ENCODE data around the gene CCDC197. TPM values are rescaled to one million over a fixed set of nuclear protein-coding genes. Genes with fewer than 3 reads are reported as not detected.
A peak's percentile ranks its signal among the peaks of the same experiment; 100 is the strongest.

The CCDC197 gene
- total RNA-seq, result not detected
- polyA plus RNA-seq, result not detected

GRCh38 chr14:93997082-93997481, at the start of gene CCDC197:
CCDC197 (plus strand) TSS chr14:93997301; CDS start chr14:93998132, 831 bp downstream.
- H3K4me3 Mint-ChIP-seq, result no peak within 1 kb of the TSS
- no peak within 1 kb of the TSS for H3K27ac Mint-ChIP-seq
- no peaks in the 10 kb centered on the region for H3K36me3 Mint-ChIP-seq
- Histone ChIP-seq H3K27me3 (ENCODE audit: control insufficient read depth, insufficient read depth, low read length) (no peaks in the 10 kb centered on the region), H3K4me3 (ENCODE audit: low read depth, low read length) (no peak within 1 kb of the TSS), H3K27ac (ENCODE audit: insufficient read depth, low read length, poor library complexity, severe bottlenecking) (no peak within 1 kb of the TSS), H3K9me3 (ENCODE audit: control insufficient read depth in 2 of 2, low read length in 2 of 2) (no peaks in the 10 kb centered on the region), H3K4me1 (ENCODE audit: control insufficient read depth, insufficient read depth, low read length, poor library complexity, severe bottlenecking) (peaks cover 8% of the 10 kb centered on the region), H3K36me3 (ENCODE audit: control insufficient read depth, insufficient read depth, low read length) (no peaks in the 10 kb centered on the region)
- H3K27me3 Mint-ChIP-seq, result peaks cover 6% of the 10 kb centered on the region
- peak in 1 of 3 donors; percentile 13 for DNase-seq
- no peak for ATAC-seq (ENCODE audit: low read depth in 2 of 2)
- H3K9me3 Mint-ChIP-seq, result no peaks in the 10 kb centered on the region
- H3K4me1 Mint-ChIP-seq, result peaks cover 0 to 10% (median 5%) of the 10 kb centered on the region in 4 donors

GRCh38 chr14:93949511-93950075, 47.5 kb upstream of the CCDC197 start:
- DNase-seq, result no peak
- Mint-ChIP-seq H3K9me3 (no peaks in the 10 kb centered on the region), H3K27ac (no peak overlapping the region), H3K36me3 (no peaks in the 10 kb centered on the region), H3K4me3 (no peak overlapping the region), H3K4me1 (peaks cover 0 to 25% (median 13%) of the 10 kb centered on the region in 4 donors), H3K27me3 (no peaks in the 10 kb centered on the region)
- no peaks in the 10 kb centered on the region for H3K27me3 ChIP-seq (ENCODE audit: control insufficient read depth, insufficient read depth, low read length)
- H3K4me3 ChIP-seq (ENCODE audit: low read depth, low read length), result no peak overlapping the region
- no peaks in the 10 kb centered on the region for H3K9me3 ChIP-seq (ENCODE audit: control insufficient read depth in 2 of 2, low read length in 2 of 2)
- H3K36me3 ChIP-seq (ENCODE audit: control insufficient read depth, insufficient read depth, low read length), result peaks cover 7% of the 10 kb centered on the region
- no peak overlapping the region for H3K27ac ChIP-seq (ENCODE audit: insufficient read depth, low read length, poor library complexity, severe bottlenecking)
- peaks cover 16% of the 10 kb centered on the region for H3K4me1 ChIP-seq (ENCODE audit: control insufficient read depth, insufficient read depth, low read length, poor library complexity, severe bottlenecking)
- ATAC-seq (ENCODE audit: low read depth in 2 of 2), result no peak

DNA sequence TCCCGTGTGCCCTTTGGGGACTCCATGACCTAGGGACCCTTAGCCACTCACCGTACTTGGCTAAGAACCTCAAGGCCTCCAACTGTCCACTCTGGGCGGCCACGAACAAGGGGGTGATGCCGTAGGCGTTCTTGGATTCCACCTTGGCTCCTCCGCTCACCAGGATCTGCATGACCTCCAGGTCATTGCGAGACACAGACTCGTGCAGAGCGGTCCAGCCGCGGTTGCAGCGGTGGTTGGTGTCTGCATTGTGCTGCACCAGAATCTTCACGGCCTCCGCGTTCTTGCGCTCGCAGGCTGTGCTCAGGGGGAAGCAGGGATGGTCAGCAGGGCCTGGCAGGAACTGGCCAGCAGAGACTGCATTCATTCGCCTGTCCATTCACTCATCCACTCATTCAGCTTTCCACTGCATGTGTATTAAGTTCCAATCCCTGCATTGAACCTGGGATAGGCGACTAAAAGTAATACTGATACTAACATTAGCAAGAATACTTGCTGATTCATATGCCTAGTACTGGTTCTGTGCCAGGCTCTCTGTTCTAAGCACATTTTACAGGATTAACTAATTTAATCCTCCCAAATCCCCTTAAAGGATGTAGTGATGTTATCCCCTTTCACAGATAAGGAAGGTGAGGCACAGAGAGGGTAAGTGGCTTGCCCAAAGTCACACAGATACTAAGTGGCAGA, 46.0 kb upstream of the CCDC197 start:
- peak overlapping the region in 1 of 4 donors; percentile 15 for H3K4me3 Mint-ChIP-seq
- ATAC-seq (ENCODE audit: low read depth in 2 of 2) (no peak), DNase-seq (no peak)
- H3K27me3 ChIP-seq (ENCODE audit: control insufficient read depth, insufficient read depth, low read length), result no peaks in the 10 kb centered on the region
- no peaks in the 10 kb centered on the region for H3K36me3 Mint-ChIP-seq
- H3K4me3 ChIP-seq (ENCODE audit: low read depth, low read length), result no peak overlapping the region
- no peak overlapping the region for H3K27ac ChIP-seq (ENCODE audit: insufficient read depth, low read length, poor library complexity, severe bottlenecking)
- H3K9me3 Mint-ChIP-seq, result no peaks in the 10 kb centered on the region
- H3K27me3 Mint-ChIP-seq, result peaks cover 4% of the 10 kb centered on the region
- peaks cover 4 to 40% (median 24%) of the 10 kb centered on the region in 4 donors for H3K4me1 Mint-ChIP-seq
- no peaks in the 10 kb centered on the region for H3K9me3 ChIP-seq (ENCODE audit: control insufficient read depth in 2 of 2, low read length in 2 of 2)
- H3K4me1 ChIP-seq (ENCODE audit: control insufficient read depth, insufficient read depth, low read length, poor library complexity, severe bottlenecking), result peaks cover 31% of the 10 kb centered on the region
- peak overlapping the region in 1 of 3 donors; percentile 20 for H3K27ac Mint-ChIP-seq
- peaks cover 7% of the 10 kb centered on the region for H3K36me3 ChIP-seq (ENCODE audit: control insufficient read depth, insufficient read depth, low read length)

- Mint-ChIP-seq H3K4me3 (no peak overlapping the region), H3K27ac (peak overlapping the region in 1 of 3 donors; percentile 20), H3K9me3 (no peaks in the 10 kb centered on the region), H3K27me3 (peaks cover 4% of the 10 kb centered on the region), H3K4me1 (peaks cover 4 to 48% (median 28%) of the 10 kb centered on the region in 4 donors), H3K36me3 (no peaks in the 10 kb centered on the region)
- H3K4me1 ChIP-seq (ENCODE audit: control insufficient read depth, insufficient read depth, low read length, poor library complexity, severe bottlenecking), result peaks cover 39% of the 10 kb centered on the region
- H3K27me3 ChIP-seq (ENCODE audit: control insufficient read depth, insufficient read depth, low read length), result no peaks in the 10 kb centered on the region
- H3K4me3 ChIP-seq (ENCODE audit: low read depth, low read length), result no peak overlapping the region
- no peak overlapping the region for H3K27ac ChIP-seq (ENCODE audit: insufficient read depth, low read length, poor library complexity, severe bottlenecking)
- no peak for DNase-seq
- H3K9me3 ChIP-seq (ENCODE audit: control insufficient read depth in 2 of 2, low read length in 2 of 2), result no peaks in the 10 kb centered on the region
- ATAC-seq (ENCODE audit: low read depth in 2 of 2), result no peak
- peaks cover 7% of the 10 kb centered on the region for H3K36me3 ChIP-seq (ENCODE audit: control insufficient read depth, insufficient read depth, low read length)
Measured at GRCh38 chr14:93951635-93952540, 45.2 kb upstream of the CCDC197 start.

GRCh38 chr14:93952829-93953228, 44.3 kb upstream of the CCDC197 start:
- no peak overlapping the region for H3K4me3 Mint-ChIP-seq
- Histone ChIP-seq H3K27ac (ENCODE audit: insufficient read depth, low read length, poor library complexity, severe bottlenecking) (no peak overlapping the region), H3K4me3 (ENCODE audit: low read depth, low read length) (no peak overlapping the region), H3K27me3 (ENCODE audit: control insufficient read depth, insufficient read depth, low read length) (no peaks in the 10 kb centered on the region), H3K4me1 (ENCODE audit: control insufficient read depth, insufficient read depth, low read length, poor library complexity, severe bottlenecking) (peaks cover 49% of the 10 kb centered on the region), H3K9me3 (ENCODE audit: control insufficient read depth in 2 of 2, low read length in 2 of 2) (no peaks in the 10 kb centered on the region), H3K36me3 (ENCODE audit: control insufficient read depth, insufficient read depth, low read length) (peaks cover 7% of the 10 kb centered on the region)
- ATAC-seq (ENCODE audit: low read depth in 2 of 2) (no peak), DNase-seq (no peak)
- H3K27ac Mint-ChIP-seq, result peak overlapping the region in 1 of 3 donors; percentile 71
- H3K4me1 Mint-ChIP-seq, result peaks cover 4 to 57% (median 36%) of the 10 kb centered on the region in 4 donors
- peaks cover 4% of the 10 kb centered on the region for H3K27me3 Mint-ChIP-seq
- H3K9me3 Mint-ChIP-seq, result no peaks in the 10 kb centered on the region
- H3K36me3 Mint-ChIP-seq, result no peaks in the 10 kb centered on the region

- Histone ChIP-seq H3K4me3 (ENCODE audit: low read depth, low read length) (peak overlapping the region; percentile 57), H3K9me3 (ENCODE audit: control insufficient read depth in 2 of 2, low read length in 2 of 2) (no peaks in the 10 kb centered on the region), H3K36me3 (ENCODE audit: control insufficient read depth, insufficient read depth, low read length) (peaks cover 7% of the 10 kb centered on the region), H3K27me3 (ENCODE audit: control insufficient read depth, insufficient read depth, low read length) (no peaks in the 10 kb centered on the region), H3K27ac (ENCODE audit: insufficient read depth, low read length, poor library complexity, severe bottlenecking) (no peak overlapping the region), H3K4me1 (ENCODE audit: control insufficient read depth, insufficient read depth, low read length, poor library complexity, severe bottlenecking) (peaks cover 53% of the 10 kb centered on the region)
- no peaks in the 10 kb centered on the region for H3K9me3 Mint-ChIP-seq
- no peaks in the 10 kb centered on the region for H3K36me3 Mint-ChIP-seq
- peak overlapping the region in 2 of 4 donors; percentile 19 to 38 for H3K4me3 Mint-ChIP-seq
- ATAC-seq (ENCODE audit: low read depth in 2 of 2) (no peak), DNase-seq (no peak)
- no peak overlapping the region for H3K27ac Mint-ChIP-seq
- H3K27me3 Mint-ChIP-seq, result peaks cover 4% of the 10 kb centered on the region
- peaks cover 4 to 62% (median 37%) of the 10 kb centered on the region in 4 donors for H3K4me1 Mint-ChIP-seq
Measured at GRCh38 chr14:93953263-93953662, 43.8 kb upstream of the CCDC197 start.

DNA sequence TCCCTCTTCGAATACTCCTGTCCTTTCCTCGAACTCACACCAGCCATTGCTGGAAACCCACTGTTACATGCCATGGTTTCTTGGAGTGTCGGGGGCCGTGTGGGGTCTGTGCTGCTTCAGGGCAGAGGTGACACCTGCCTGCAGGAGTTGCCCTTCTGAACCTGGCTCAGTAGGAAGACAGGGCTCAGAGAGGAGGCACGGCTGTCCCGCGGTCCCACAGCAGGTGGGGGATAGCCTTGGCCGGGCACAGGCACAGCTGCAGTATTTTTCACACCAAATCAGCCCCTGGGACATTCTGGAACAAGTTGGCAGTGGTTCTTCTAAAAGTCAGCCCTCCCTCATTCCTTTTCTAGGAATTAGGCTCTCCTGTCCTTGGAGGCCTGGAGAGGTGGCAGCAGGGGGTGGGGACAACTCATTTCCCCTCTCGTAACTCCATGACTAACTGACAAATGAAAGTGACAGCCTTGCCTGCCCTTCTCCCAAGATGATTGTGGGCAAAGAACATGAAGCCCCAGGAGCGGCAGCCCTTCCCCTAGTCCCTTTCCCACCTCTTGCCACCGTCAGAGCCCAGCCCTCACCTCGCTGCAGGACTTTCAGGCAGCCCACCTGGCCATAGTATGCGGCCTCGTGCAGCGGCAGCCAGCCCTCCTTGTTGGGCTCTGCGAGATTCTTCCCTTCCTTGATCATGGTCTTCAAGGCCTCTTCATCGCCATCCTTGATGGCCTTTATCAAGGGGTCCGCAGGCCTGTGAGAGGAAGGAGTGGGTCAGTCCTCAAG, 43.2 kb upstream of the CCDC197 start:
- Mint-ChIP-seq H3K4me1 (peaks cover 6 to 68% (median 40%) of the 10 kb centered on the region in 4 donors), H3K27me3 (peaks cover 4% of the 10 kb centered on the region), H3K27ac (peak overlapping the region in 2 of 3 donors; percentile 63 to 92), H3K9me3 (no peaks in the 10 kb centered on the region), H3K4me3 (peak overlapping the region; percentile 33 to 83 (median 64)), H3K36me3 (no peaks in the 10 kb centered on the region)
- ATAC-seq (ENCODE audit: low read depth in 2 of 2) (no peak), DNase-seq (no peak)
- Histone ChIP-seq H3K4me3 (ENCODE audit: low read depth, low read length) (peak overlapping the region; percentile 77), H3K27ac (ENCODE audit: insufficient read depth, low read length, poor library complexity, severe bottlenecking) (no peak overlapping the region), H3K27me3 (ENCODE audit: control insufficient read depth, insufficient read depth, low read length) (no peaks in the 10 kb centered on the region), H3K4me1 (ENCODE audit: control insufficient read depth, insufficient read depth, low read length, poor library complexity, severe bottlenecking) (peaks cover 60% of the 10 kb centered on the region), H3K36me3 (ENCODE audit: control insufficient read depth, insufficient read depth, low read length) (peaks cover 7% of the 10 kb centered on the region), H3K9me3 (ENCODE audit: control insufficient read depth in 2 of 2, low read length in 2 of 2) (no peaks in the 10 kb centered on the region)

Measured in CD4-positive, CD25-positive, alpha-beta regulatory T cell (primary cell).